RWPE2 (cell line): ENCODE data around the gene PRKG1.

ENCODE experiments used
- ATAC-seq: fragments of 200-7000 bp; cut with Tn5 transposase; 3 replicates; pipeline ENCODE4 v1.9.1; 2021; ENCODE audit warnings: low read depth
- DNase-seq: peaks from one replicate; pipeline ENCODE4 v3.0.0-alpha.2; 2020; ENCODE audit warnings: low spot score
- H3K27ac ChIP-seq: fragments of 450-650 bp; 2 replicates; pipeline ENCODE4 v1.5.1; 2017; ENCODE audit warnings: mild to moderate bottlenecking; ENCODE audit not compliant: poor library complexity, severe bottlenecking
- H3K27me3 ChIP-seq: fragments of 250-450 bp; sonication (Bioruptor Pico); 2 replicates; pipeline ENCODE4 v1.5.1; 2021; ENCODE audit warnings: mild to moderate bottlenecking, moderate library complexity; ENCODE audit not compliant: insufficient read depth, poor library complexity, severe bottlenecking
- H3K36me3 ChIP-seq: fragments of 250-450 bp; sonication (Bioruptor Pico); 2 replicates; pipeline ENCODE4 v1.5.1; 2020; ENCODE audit warnings: low read depth, mild to moderate bottlenecking, moderate library complexity
- H3K4me1 ChIP-seq: fragments of 250-450 bp; sonication (Bioruptor Pico); 2 replicates; pipeline ENCODE4 v1.5.1; 2021; ENCODE audit warnings: mild to moderate bottlenecking, moderate library complexity; ENCODE audit not compliant: insufficient read depth, poor library complexity, severe bottlenecking
- H3K4me3 ChIP-seq: fragments of 250-450 bp; sonication (Bioruptor Pico); 2 replicates; pipeline ENCODE4 v1.5.1; 2021; ENCODE audit warnings: mild to moderate bottlenecking, moderate library complexity; ENCODE audit not compliant: severe bottlenecking
- H3K9me3 ChIP-seq: fragments of 250-450 bp; sonication (Bioruptor Pico); 2 replicates; pipeline ENCODE4 v1.5.1; 2021; ENCODE audit warnings: mild to moderate bottlenecking, moderate library complexity; ENCODE audit not compliant: severe bottlenecking
- CTCF ChIP-seq: fragments of 450-650 bp; IDR thresholded peaks from one replicate; pipeline ENCODE4 v1.5.1; 2017; ENCODE audit warnings: mild to moderate bottlenecking, moderate library complexity; ENCODE audit not compliant: poor library complexity, severe bottlenecking

Gene PRKG1

GRCh38 chr10:52268790-52269189, 1194.5 kb downstream of the PRKG1 start:
- Histone ChIP-seq H3K9me3 (no peaks in the 10 kb centered on the region), H3K27me3 (no peaks in the 10 kb centered on the region), H3K27ac (no peak overlapping the region), H3K4me3 (no peak overlapping the region), H3K4me1 (no peaks in the 10 kb centered on the region), H3K36me3 (no peaks in the 10 kb centered on the region)
- DNase-seq (no peak), ATAC-seq (peak; percentile 64; the same call in 2 of the 3 replicates)
- TF ChIP-seq CTCF: no peak

DNA sequence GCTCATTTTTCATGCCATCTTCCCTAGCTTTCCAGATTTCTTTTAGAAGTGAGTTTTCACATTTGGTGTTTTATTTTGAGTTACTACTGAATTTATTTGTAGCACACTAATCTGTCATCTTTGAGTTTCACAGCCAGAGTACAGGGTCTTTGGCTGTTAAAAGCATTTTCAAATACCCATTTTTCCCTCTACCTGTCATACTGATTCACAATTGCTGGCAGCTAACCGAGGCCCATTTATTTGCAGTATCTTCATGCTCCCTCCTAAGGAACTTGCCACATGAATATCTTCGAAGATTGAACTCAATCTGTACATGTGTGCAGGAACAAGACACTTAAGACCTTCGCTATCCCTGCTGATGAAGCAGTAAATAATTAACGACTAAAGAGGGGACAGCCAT, 1194.9 kb downstream of the PRKG1 start:
- Histone ChIP-seq H3K36me3 (no peaks in the 10 kb centered on the region), H3K4me3 (no peak overlapping the region), H3K4me1 (no peaks in the 10 kb centered on the region), H3K27ac (no peak overlapping the region), H3K9me3 (no peaks in the 10 kb centered on the region), H3K27me3 (no peaks in the 10 kb centered on the region)
- no peak for TF ChIP-seq CTCF
- no peak for DNase-seq
- ATAC-seq: no peak

GRCh38 chr10:52276163-52276562, 1201.9 kb downstream of the PRKG1 start:
- Histone ChIP-seq H3K4me1 (no peaks in the 10 kb centered on the region), H3K36me3 (no peaks in the 10 kb centered on the region), H3K9me3 (no peaks in the 10 kb centered on the region), H3K27ac (no peak overlapping the region), H3K4me3 (no peak overlapping the region), H3K27me3 (no peaks in the 10 kb centered on the region)
- no peak for DNase-seq
- no peak for ATAC-seq
- TF ChIP-seq CTCF: no peak

GRCh38 chr10:52276986-52277385, 1202.7 kb downstream of the PRKG1 start:
- no peak for TF ChIP-seq CTCF
- no peaks in the 10 kb centered on the region for H3K4me1 ChIP-seq
- H3K27ac ChIP-seq: no peak overlapping the region
- H3K36me3 ChIP-seq: no peaks in the 10 kb centered on the region
- ATAC-seq: no peak
- no peak overlapping the region for H3K4me3 ChIP-seq
- DNase-seq: no peak
- no peaks in the 10 kb centered on the region for H3K9me3 ChIP-seq
- H3K27me3 ChIP-seq: no peaks in the 10 kb centered on the region

DNA sequence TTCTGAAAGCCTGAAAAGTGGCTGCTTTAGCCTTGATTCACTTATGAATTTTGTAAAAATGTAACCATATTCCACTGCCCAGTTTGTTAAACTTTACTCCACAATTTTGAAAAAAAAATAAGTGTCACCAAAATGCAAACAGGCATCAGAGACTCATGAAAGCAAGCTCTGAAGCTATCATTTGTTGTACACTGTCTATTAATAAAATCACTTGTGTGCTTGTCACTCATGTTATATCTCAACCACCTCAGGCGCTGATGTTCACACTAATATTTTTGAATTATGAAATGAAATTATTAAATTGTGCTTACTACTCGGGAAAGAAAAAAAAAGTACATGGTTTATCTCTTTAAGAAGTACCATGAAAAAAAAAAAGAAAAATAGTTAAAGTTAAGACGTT, 1205.3 kb downstream of the PRKG1 start:
- no peaks in the 10 kb centered on the region for H3K9me3 ChIP-seq
- no peak overlapping the region for H3K4me3 ChIP-seq
- H3K36me3 ChIP-seq: no peaks in the 10 kb centered on the region
- ATAC-seq (no peak), DNase-seq (no peak)
- H3K27me3 ChIP-seq: no peaks in the 10 kb centered on the region
- H3K4me1 ChIP-seq: no peaks in the 10 kb centered on the region
- no peak overlapping the region for H3K27ac ChIP-seq
- no peak for TF ChIP-seq CTCF
